ENCODE measurements around the gene HSBP1L1.

DNA sequence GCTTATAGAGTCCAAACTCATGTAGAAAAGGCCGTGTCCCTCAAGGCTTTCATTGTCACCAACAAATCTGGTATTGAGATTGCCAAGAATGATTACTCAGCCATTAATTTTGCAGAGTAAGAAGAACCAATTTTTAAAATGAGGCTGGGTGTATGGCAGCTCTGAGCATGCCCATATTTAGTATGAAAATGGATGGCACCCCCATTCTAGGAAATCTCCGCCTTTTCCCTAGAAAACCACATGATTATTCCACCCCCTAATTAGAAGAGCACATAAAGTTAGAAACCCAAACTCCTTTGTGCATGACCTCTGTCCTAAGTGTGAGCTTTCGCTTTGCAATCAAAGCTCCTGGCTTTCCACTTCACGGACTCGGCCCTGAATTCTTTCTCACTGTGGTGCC, 38.0 kb downstream of the HSBP1L1 start:
- TF ChIP-seq POLR2AphosphoS5 (IDR thresholded peaks at IDR 0.05; ENCODE audit: borderline replicate concordance, low read depth, low read length) (no peak), EZH2 (IDR thresholded peaks at IDR 0.05) (no peak), FOXP2 (optimal IDR thresholded peaks at IDR 0.05; ENCODE audit: control extremely low read depth, extremely low read length, insufficient read depth) (no peak)

Measured in SK-N-MC (cell line).